WTC11 (cell line): ENCODE results near the gene NOL12. TPM values are rescaled to one million over a fixed set of nuclear protein-coding genes. Genes with fewer than 3 reads are reported as not detected.

ENCODE experiments used
- ATAC-seq: fragments of 200-7000 bp; cut with Tn5 transposase; 2 replicates; pipeline ENCODE4 v1.10.0; 2021; ENCODE audit warnings: mild to moderate bottlenecking, moderate library complexity
- CTCF ChIA-PET: fragments of 300-600 bp; sonication (Branson Sonifier 250); formaldehyde crosslinking; loops from one replicate; lab custom pipeline; 2021; ENCODE audit warnings: antibody characterized with exemption; lab: Charles Lee
- POLR2A ChIA-PET: fragments of 350-600 bp; sonication (Branson Sonifier 250); formaldehyde crosslinking; loops from one replicate; lab custom pipeline; 2021; ENCODE audit warnings: antibody characterized with exemption; lab: Charles Lee
- DNase-seq: peaks from one replicate; pipeline ENCODE4 v3.0.0; 2021; ENCODE audit warnings: low spot score
- H3K27ac Mint-ChIP-seq: 2 replicates; pipeline ENCODE4 v1.8.0; 2021; ENCODE audit warnings: mixed read lengths
- H3K27me3 Mint-ChIP-seq: 2 replicates; pipeline ENCODE4 v1.8.0; 2021; ENCODE audit warnings: low read depth, mild to moderate bottlenecking, moderate library complexity, mixed read lengths
- H3K36me3 Mint-ChIP-seq: 2 replicates; pipeline ENCODE4 v1.8.0; 2021; ENCODE audit warnings: mixed read lengths
- H3K4me1 Mint-ChIP-seq: 2 replicates; pipeline ENCODE4 v1.8.0; 2022; ENCODE audit warnings: mixed read lengths
- H3K4me3 Mint-ChIP-seq: 2 replicates; pipeline ENCODE4 v1.8.0; 2021; ENCODE audit warnings: mild to moderate bottlenecking, moderate library complexity, mixed read lengths
- H3K9me3 Mint-ChIP-seq: 2 replicates; pipeline ENCODE4 v1.8.0; 2021; ENCODE audit warnings: mixed read lengths
- E2F4 ChIP-seq: sonication (generic); formaldehyde crosslinking; IDR thresholded peaks from 2 replicates; pipeline ENCODE4 v1.8.1; 2022; ENCODE audit warnings: low read depth, mild to moderate bottlenecking, moderate library complexity, missing genetic modification reagents, borderline replicate concordance
- EMX1 ChIP-seq: fragments of 250-450 bp; sonication (Bioruptor Pico); IDR thresholded peaks from 2 replicates; pipeline ENCODE4 v1.8.0; 2021; ENCODE audit warnings: mild to moderate bottlenecking
- ERG ChIP-seq: fragments of 250-450 bp; sonication (Bioruptor Pico); IDR thresholded peaks from 2 replicates; pipeline ENCODE4 v1.8.0; 2021; ENCODE audit warnings: mild to moderate bottlenecking
- ETV6 ChIP-seq: sonication (generic); formaldehyde crosslinking; IDR thresholded peaks from 2 replicates; pipeline ENCODE4 v1.8.1; 2022; ENCODE audit warnings: mild to moderate bottlenecking, missing genetic modification reagents
- FOXJ3 ChIP-seq: sonication (generic); formaldehyde crosslinking; IDR thresholded peaks from 2 replicates; pipeline ENCODE4 v1.9.0; 2021; ENCODE audit warnings: missing genetic modification reagents, mild to moderate bottlenecking, borderline replicate concordance
- MLX ChIP-seq: sonication (generic); formaldehyde crosslinking; IDR thresholded peaks from 2 replicates; pipeline ENCODE4 v1.8.1; 2023; ENCODE audit warnings: mild to moderate bottlenecking, missing genetic modification reagents, moderate library complexity
- MYBL2 ChIP-seq: sonication (generic); formaldehyde crosslinking; IDR thresholded peaks from 2 replicates; pipeline ENCODE4 v1.8.1; 2023; ENCODE audit warnings: mild to moderate bottlenecking, moderate library complexity, missing genetic modification reagents
- NR3C1 ChIP-seq: sonication (generic); formaldehyde crosslinking; conservative IDR thresholded peaks from 2 replicates; pipeline ENCODE4 v1.8.1; 2023; ENCODE audit warnings: low read depth, mild to moderate bottlenecking, missing genetic modification reagents
- ZBTB43 ChIP-seq: sonication (generic); formaldehyde crosslinking; IDR thresholded peaks from 2 replicates; pipeline ENCODE4 v1.8.1; 2023; ENCODE audit warnings: mild to moderate bottlenecking, missing genetic modification reagents
- ZNF138 ChIP-seq: sonication (generic); formaldehyde crosslinking; conservative IDR thresholded peaks from 2 replicates; pipeline ENCODE4 v1.8.1; 2022; ENCODE audit warnings: mild to moderate bottlenecking, moderate library complexity, missing genetic modification reagents
- ZNF317 ChIP-seq: sonication (generic); formaldehyde crosslinking; IDR thresholded peaks from 2 replicates; pipeline ENCODE4 v1.8.1; 2023; ENCODE audit warnings: low read depth, mild to moderate bottlenecking, moderate library complexity, missing genetic modification reagents, borderline replicate concordance
- total RNA-seq: library from RNA; stranded (reverse); gene quantifications from 3 replicates; pipeline ENCODE4 v1.2.3, GENCODE V29; 2021
- TF ChIP-seq, protein P1 (sequence below): sonication (generic); formaldehyde crosslinking; IDR thresholded peaks from 2 replicates; pipeline ENCODE4 v1.8.0; 2022; ENCODE audit warnings: mild to moderate bottlenecking, missing genetic modification reagents
- TF ChIP-seq, protein P2 (sequence below): sonication (generic); formaldehyde crosslinking; IDR thresholded peaks from 2 replicates; pipeline ENCODE4 v1.8.0; 2022; ENCODE audit warnings: missing genetic modification reagents
- TF ChIP-seq, protein P3 (sequence below): sonication (generic); formaldehyde crosslinking; conservative IDR thresholded peaks from 2 replicates; pipeline ENCODE4 v1.8.1; 2023; ENCODE audit warnings: mild to moderate bottlenecking, low read depth, missing genetic modification reagents, moderate library complexity
- TF ChIP-seq, protein P4 (sequence below): sonication (generic); formaldehyde crosslinking; IDR thresholded peaks from 2 replicates; pipeline ENCODE4 v1.8.0; 2023; ENCODE audit warnings: missing genetic modification reagents

The NOL12 gene
- total RNA-seq, 1 experiment from 2014 or later, result 24.9 TPM

DNA sequence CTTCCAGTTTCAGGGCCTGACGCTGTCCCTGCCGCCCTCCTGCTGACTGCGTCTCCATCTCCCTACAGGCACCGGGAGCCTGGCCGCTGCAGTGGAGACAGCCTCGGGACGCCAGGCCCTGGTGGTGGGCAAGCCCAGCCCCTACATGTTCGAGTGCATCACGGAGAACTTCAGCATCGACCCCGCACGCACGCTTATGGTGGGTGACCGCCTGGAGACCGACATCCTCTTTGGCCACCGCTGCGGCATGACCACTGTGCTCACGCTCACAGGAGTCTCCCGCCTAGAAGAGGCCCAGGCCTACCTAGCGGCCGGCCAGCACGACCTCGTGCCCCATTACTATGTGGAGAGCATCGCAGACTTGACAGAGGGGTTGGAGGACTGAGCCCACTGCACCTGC lies 20.7 kb upstream of the NOL12 start:
- TF ChIP-seq ETV6 (CRISPR knock-in tag) (no peak), ZNF317 (CRISPR knock-in tag) (no peak)
- TF ChIP-seq, all 79 proteins: peak for 0
- ChIA-PET CTCF (no interaction called here), POLR2A (no interaction called here)
- H3K9me3 Mint-ChIP-seq, result no peaks in the 10 kb centered on the region
- H3K27ac Mint-ChIP-seq, result no peak overlapping the region
- H3K36me3 Mint-ChIP-seq, result peaks cover 17% of the 10 kb centered on the region; the same call in 1 of the 2 replicates
- no peak for DNase-seq
- H3K4me3 Mint-ChIP-seq, result no peak overlapping the region
- ATAC-seq, result no peak
- H3K4me1 Mint-ChIP-seq, result peaks cover 17% of the 10 kb centered on the region
- no peaks in the 10 kb centered on the region for H3K27me3 Mint-ChIP-seq

DNA sequence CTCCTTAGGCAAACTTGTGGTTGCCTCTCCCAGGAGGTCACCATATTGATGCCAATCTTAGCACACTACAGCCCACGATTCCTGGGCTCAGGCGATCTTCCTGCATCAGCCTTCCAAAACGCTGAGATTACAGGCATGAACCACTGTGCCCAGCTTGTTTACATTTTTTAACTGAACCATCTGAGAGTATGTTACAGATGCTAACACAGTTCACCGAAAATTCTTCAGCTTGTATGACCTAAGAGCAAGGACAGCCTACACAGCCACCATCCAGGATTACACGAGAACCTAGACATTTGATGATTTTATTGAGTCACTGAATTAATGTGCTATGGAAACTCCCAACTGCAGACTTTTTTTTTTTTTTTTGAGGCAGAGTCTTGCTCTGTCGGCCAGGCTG lies 16.6 kb upstream of the NOL12 start:
- no peaks in the 10 kb centered on the region for H3K9me3 Mint-ChIP-seq
- ATAC-seq, result no peak
- ChIA-PET CTCF (interaction anchor here (0.7 to 1.1 kb wide), 2 partner anchors 26 to 46 kb away, joined by 3 to 4 read pairs; no protein-coding TSS in a partner anchor), POLR2A (interaction anchor here (0.8 kb wide), 1 partner anchor 13 kb away, joined by 3 read pairs; no protein-coding TSS in a partner anchor)
- no peak overlapping the region for H3K27ac Mint-ChIP-seq
- H3K4me3 Mint-ChIP-seq, result no peak overlapping the region
- no peak for DNase-seq
- peaks cover 6% of the 10 kb centered on the region for H3K4me1 Mint-ChIP-seq
- H3K36me3 Mint-ChIP-seq, result peaks cover 14% of the 10 kb centered on the region; the same call in 1 of the 2 replicates
- peaks cover 4% of the 10 kb centered on the region for H3K27me3 Mint-ChIP-seq
- TF ChIP-seq, protein P1, sequence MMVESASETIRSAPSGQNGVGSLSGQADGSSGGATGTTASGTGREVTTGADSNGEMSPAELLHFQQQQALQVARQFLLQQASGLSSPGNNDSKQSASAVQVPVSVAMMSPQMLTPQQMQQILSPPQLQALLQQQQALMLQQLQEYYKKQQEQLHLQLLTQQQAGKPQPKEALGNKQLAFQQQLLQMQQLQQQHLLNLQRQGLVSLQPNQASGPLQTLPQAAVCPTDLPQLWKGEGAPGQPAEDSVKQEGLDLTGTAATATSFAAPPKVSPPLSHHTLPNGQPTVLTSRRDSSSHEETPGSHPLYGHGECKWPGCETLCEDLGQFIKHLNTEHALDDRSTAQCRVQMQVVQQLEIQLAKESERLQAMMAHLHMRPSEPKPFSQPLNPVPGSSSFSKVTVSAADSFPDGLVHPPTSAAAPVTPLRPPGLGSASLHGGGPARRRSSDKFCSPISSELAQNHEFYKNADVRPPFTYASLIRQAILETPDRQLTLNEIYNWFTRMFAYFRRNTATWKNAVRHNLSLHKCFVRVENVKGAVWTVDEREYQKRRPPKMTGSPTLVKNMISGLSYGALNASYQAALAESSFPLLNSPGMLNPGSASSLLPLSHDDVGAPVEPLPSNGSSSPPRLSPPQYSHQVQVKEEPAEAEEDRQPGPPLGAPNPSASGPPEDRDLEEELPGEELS (CRISPR knock-in tag), result no peak
- TF ChIP-seq, protein P2, sequence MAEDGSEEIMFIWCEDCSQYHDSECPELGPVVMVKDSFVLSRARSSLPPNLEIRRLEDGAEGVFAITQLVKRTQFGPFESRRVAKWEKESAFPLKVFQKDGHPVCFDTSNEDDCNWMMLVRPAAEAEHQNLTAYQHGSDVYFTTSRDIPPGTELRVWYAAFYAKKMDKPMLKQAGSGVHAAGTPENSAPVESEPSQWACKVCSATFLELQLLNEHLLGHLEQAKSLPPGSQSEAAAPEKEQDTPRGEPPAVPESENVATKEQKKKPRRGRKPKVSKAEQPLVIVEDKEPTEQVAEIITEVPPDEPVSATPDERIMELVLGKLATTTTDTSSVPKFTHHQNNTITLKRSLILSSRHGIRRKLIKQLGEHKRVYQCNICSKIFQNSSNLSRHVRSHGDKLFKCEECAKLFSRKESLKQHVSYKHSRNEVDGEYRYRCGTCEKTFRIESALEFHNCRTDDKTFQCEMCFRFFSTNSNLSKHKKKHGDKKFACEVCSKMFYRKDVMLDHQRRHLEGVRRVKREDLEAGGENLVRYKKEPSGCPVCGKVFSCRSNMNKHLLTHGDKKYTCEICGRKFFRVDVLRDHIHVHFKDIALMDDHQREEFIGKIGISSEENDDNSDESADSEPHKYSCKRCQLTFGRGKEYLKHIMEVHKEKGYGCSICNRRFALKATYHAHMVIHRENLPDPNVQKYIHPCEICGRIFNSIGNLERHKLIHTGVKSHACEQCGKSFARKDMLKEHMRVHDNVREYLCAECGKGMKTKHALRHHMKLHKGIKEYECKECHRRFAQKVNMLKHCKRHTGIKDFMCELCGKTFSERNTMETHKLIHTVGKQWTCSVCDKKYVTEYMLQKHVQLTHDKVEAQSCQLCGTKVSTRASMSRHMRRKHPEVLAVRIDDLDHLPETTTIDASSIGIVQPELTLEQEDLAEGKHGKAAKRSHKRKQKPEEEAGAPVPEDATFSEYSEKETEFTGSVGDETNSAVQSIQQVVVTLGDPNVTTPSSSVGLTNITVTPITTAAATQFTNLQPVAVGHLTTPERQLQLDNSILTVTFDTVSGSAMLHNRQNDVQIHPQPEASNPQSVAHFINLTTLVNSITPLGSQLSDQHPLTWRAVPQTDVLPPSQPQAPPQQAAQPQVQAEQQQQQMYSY (CRISPR knock-in tag), result no peak
- no peak for TF ChIP-seq ZNF138 (CRISPR knock-in tag)
- TF ChIP-seq ZBTB43 (CRISPR knock-in tag), result no peak
- TF ChIP-seq NR3C1, result no peak
- TF ChIP-seq, protein P3, sequence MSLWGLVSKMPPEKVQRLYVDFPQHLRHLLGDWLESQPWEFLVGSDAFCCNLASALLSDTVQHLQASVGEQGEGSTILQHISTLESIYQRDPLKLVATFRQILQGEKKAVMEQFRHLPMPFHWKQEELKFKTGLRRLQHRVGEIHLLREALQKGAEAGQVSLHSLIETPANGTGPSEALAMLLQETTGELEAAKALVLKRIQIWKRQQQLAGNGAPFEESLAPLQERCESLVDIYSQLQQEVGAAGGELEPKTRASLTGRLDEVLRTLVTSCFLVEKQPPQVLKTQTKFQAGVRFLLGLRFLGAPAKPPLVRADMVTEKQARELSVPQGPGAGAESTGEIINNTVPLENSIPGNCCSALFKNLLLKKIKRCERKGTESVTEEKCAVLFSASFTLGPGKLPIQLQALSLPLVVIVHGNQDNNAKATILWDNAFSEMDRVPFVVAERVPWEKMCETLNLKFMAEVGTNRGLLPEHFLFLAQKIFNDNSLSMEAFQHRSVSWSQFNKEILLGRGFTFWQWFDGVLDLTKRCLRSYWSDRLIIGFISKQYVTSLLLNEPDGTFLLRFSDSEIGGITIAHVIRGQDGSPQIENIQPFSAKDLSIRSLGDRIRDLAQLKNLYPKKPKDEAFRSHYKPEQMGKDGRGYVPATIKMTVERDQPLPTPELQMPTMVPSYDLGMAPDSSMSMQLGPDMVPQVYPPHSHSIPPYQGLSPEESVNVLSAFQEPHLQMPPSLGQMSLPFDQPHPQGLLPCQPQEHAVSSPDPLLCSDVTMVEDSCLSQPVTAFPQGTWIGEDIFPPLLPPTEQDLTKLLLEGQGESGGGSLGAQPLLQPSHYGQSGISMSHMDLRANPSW, result no peak
- no peak for TF ChIP-seq MYBL2
- TF ChIP-seq E2F4, result no peak
- TF ChIP-seq ERG, result no peak
- TF ChIP-seq EMX1, result no peak
- TF ChIP-seq, protein P4, sequence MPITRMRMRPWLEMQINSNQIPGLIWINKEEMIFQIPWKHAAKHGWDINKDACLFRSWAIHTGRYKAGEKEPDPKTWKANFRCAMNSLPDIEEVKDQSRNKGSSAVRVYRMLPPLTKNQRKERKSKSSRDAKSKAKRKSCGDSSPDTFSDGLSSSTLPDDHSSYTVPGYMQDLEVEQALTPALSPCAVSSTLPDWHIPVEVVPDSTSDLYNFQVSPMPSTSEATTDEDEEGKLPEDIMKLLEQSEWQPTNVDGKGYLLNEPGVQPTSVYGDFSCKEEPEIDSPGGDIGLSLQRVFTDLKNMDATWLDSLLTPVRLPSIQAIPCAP (CRISPR knock-in tag), result no peak
- TF ChIP-seq FOXJ3, result no peak
- TF ChIP-seq MLX (CRISPR knock-in tag), result no peak
